ENCODE data around the gene SLC12A1.

DNA sequence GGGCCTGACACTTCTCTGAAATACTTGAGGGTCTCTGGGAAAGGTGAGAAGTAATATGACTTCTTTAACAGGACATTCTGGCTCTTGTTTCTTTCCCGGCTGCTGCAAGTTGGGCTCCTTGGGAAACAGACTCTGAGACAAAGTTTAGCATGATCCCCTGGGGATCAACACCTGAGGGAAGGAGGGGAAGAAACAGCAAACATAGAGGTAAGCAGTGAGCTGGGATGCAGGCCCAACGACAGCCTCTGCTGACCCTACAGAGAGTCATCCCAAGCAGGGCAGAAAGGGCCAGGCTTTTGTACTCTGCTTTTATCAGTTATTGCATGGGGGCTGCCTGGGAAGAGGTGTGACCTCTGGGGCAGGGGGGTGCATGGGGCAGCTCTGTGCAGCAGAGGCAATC lies 98.3 kb downstream of the SLC12A1 start:
- TF ChIP-seq CSDC2 (CRISPR knock-in tag; IDR thresholded peaks at IDR 0.05) (no peak), GLIS3 (CRISPR knock-in tag; IDR thresholded peaks at IDR 0.05) (no peak), ZNF565 (CRISPR knock-in tag; conservative IDR thresholded peaks at IDR 0.05; ENCODE audit: low read depth) (no peak), SNAI2 (CRISPR knock-in tag; IDR thresholded peaks at IDR 0.05) (no peak), BACH2 (CRISPR knock-in tag; IDR thresholded peaks at IDR 0.05; ENCODE audit: borderline replicate concordance) (no peak), ZFP3 (CRISPR knock-in tag; IDR thresholded peaks at IDR 0.05) (no peak), ARNTL (CRISPR knock-in tag; IDR thresholded peaks at IDR 0.05; ENCODE audit: borderline replicate concordance, low read depth) (no peak), ZNF8 (CRISPR knock-in tag; IDR thresholded peaks at IDR 0.05) (no peak), RARB (CRISPR knock-in tag; IDR thresholded peaks at IDR 0.05) (no peak)
- TF ChIP-seq, protein P1, sequence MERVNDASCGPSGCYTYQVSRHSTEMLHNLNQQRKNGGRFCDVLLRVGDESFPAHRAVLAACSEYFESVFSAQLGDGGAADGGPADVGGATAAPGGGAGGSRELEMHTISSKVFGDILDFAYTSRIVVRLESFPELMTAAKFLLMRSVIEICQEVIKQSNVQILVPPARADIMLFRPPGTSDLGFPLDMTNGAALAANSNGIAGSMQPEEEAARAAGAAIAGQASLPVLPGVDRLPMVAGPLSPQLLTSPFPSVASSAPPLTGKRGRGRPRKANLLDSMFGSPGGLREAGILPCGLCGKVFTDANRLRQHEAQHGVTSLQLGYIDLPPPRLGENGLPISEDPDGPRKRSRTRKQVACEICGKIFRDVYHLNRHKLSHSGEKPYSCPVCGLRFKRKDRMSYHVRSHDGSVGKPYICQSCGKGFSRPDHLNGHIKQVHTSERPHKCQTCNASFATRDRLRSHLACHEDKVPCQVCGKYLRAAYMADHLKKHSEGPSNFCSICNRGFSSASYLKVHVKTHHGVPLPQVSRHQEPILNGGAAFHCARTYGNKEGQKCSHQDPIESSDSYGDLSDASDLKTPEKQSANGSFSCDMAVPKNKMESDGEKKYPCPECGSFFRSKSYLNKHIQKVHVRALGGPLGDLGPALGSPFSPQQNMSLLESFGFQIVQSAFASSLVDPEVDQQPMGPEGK (CRISPR knock-in tag; IDR thresholded peaks at IDR 0.05; ENCODE audit: borderline replicate concordance): no peak
- TF ChIP-seq, protein P2, sequence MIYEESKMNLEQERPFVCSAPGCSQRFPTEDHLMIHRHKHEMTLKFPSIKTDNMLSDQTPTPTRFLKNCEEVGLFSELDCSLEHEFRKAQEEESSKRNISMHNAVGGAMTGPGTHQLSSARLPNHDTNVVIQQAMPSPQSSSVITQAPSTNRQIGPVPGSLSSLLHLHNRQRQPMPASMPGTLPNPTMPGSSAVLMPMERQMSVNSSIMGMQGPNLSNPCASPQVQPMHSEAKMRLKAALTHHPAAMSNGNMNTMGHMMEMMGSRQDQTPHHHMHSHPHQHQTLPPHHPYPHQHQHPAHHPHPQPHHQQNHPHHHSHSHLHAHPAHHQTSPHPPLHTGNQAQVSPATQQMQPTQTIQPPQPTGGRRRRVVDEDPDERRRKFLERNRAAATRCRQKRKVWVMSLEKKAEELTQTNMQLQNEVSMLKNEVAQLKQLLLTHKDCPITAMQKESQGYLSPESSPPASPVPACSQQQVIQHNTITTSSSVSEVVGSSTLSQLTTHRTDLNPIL (CRISPR knock-in tag; IDR thresholded peaks at IDR 0.05; ENCODE audit: low read depth): no peak
- TF ChIP-seq, protein P3, sequence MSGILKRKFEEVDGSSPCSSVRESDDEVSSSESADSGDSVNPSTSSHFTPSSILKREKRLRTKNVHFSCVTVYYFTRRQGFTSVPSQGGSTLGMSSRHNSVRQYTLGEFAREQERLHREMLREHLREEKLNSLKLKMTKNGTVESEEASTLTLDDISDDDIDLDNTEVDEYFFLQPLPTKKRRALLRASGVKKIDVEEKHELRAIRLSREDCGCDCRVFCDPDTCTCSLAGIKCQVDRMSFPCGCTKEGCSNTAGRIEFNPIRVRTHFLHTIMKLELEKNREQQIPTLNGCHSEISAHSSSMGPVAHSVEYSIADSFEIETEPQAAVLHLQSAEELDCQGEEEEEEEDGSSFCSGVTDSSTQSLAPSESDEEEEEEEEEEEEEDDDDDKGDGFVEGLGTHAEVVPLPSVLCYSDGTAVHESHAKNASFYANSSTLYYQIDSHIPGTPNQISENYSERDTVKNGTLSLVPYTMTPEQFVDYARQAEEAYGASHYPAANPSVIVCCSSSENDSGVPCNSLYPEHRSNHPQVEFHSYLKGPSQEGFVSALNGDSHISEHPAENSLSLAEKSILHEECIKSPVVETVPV (CRISPR knock-in tag; IDR thresholded peaks at IDR 0.05): no peak
